ENCODE results near the gene CAPZA1.

Gene CAPZA1

GRCh38 chr1:112708489-112708888 is 88.9 kb downstream of the CAPZA1 start:
- in situ Hi-C loops (cut with HindIII; ENCODE audit: low pct_unique_long_range_greater_than_20kb, low sequenced_read_pairs): no loop called here
- no peak for TF ChIP-seq JUND (IDR thresholded peaks at IDR 0.05; ENCODE audit: low read depth)
- no peak for DNase-seq (ENCODE audit: low read depth in 1 of 2, low spot score in 1 of 2)

GRCh38 chr1:112710159-112710558 is 90.5 kb downstream of the CAPZA1 start:
- in situ Hi-C loops (cut with HindIII; ENCODE audit: low pct_unique_long_range_greater_than_20kb, low sequenced_read_pairs): no loop called here

GRCh38 chr1:112710586-112710985 is 91.0 kb downstream of the CAPZA1 start:
- in situ Hi-C loops (cut with HindIII; ENCODE audit: low pct_unique_long_range_greater_than_20kb, low sequenced_read_pairs): no loop called here
- no peak for DNase-seq (ENCODE audit: low read depth in 1 of 2, low spot score in 1 of 2)
- TF ChIP-seq JUND (IDR thresholded peaks at IDR 0.05; ENCODE audit: low read depth): no peak

More at GRCh38 chr1:112710159-112710558, 90.5 kb downstream of the CAPZA1 start:
- no peak for TF ChIP-seq JUND (IDR thresholded peaks at IDR 0.05; ENCODE audit: low read depth)
- DNase-seq (ENCODE audit: low read depth in 1 of 2, low spot score in 1 of 2): no peak

GRCh38 chr1:112711041-112711440 is 91.4 kb downstream of the CAPZA1 start:
- no peak for DNase-seq (ENCODE audit: low read depth in 1 of 2, low spot score in 1 of 2)
- in situ Hi-C loops (cut with HindIII; ENCODE audit: low pct_unique_long_range_greater_than_20kb, low sequenced_read_pairs): no loop called here
- no peak for TF ChIP-seq JUND (IDR thresholded peaks at IDR 0.05; ENCODE audit: low read depth)

- in situ Hi-C loops (cut with HindIII; ENCODE audit: low pct_unique_long_range_greater_than_20kb, low sequenced_read_pairs): no loop called here
- no peak for DNase-seq (ENCODE audit: low read depth in 1 of 2, low spot score in 1 of 2)
- TF ChIP-seq JUND (IDR thresholded peaks at IDR 0.05; ENCODE audit: low read depth): no peak
Observed at GRCh38 chr1:112711670-112712069, 92.0 kb downstream of the CAPZA1 start.

GRCh38 chr1:112712191-112712590 is 92.6 kb downstream of the CAPZA1 start:
- no peak for DNase-seq (ENCODE audit: low read depth in 1 of 2, low spot score in 1 of 2)
- no peak for TF ChIP-seq JUND (IDR thresholded peaks at IDR 0.05; ENCODE audit: low read depth)
- in situ Hi-C loops (cut with HindIII; ENCODE audit: low pct_unique_long_range_greater_than_20kb, low sequenced_read_pairs): no loop called here

GRCh38 chr1:112712701-112713128 is 93.1 kb downstream of the CAPZA1 start:
- TF ChIP-seq JUND (IDR thresholded peaks at IDR 0.05; ENCODE audit: low read depth): no peak
- no peak for DNase-seq (ENCODE audit: low read depth in 1 of 2, low spot score in 1 of 2)
- in situ Hi-C loops (cut with HindIII; ENCODE audit: low pct_unique_long_range_greater_than_20kb, low sequenced_read_pairs): no loop called here

- no peak for TF ChIP-seq JUND (IDR thresholded peaks at IDR 0.05; ENCODE audit: low read depth)
- DNase-seq (ENCODE audit: low read depth in 1 of 2, low spot score in 1 of 2): peak in 1 of 2 experiments; percentile 87
- in situ Hi-C loops (cut with HindIII; ENCODE audit: low pct_unique_long_range_greater_than_20kb, low sequenced_read_pairs): no loop called here
Observed at GRCh38 chr1:112713466-112714312, 94.1 kb downstream of the CAPZA1 start.

GRCh38 chr1:112714313-112715263 is 95.0 kb downstream of the CAPZA1 start:
- no peak for TF ChIP-seq JUND (IDR thresholded peaks at IDR 0.05; ENCODE audit: low read depth)

GRCh38 chr1:112715264-112716053 is 95.8 kb downstream of the CAPZA1 start, which contains the start of gene PPM1J:
PPM1J (minus strand) TSS chr1:112715332; CDS start chr1:112715301, 31 bp downstream.
- in situ Hi-C loops (cut with HindIII; ENCODE audit: low pct_unique_long_range_greater_than_20kb, low sequenced_read_pairs): no loop called here
- no peak for TF ChIP-seq JUND (IDR thresholded peaks at IDR 0.05; ENCODE audit: low read depth)
- DNase-seq (ENCODE audit: low read depth in 1 of 2, low spot score in 1 of 2): peak; percentile 87 to 95

More at GRCh38 chr1:112714313-112715263, 95.0 kb downstream of the CAPZA1 start:
- in situ Hi-C loops (cut with HindIII; ENCODE audit: low pct_unique_long_range_greater_than_20kb, low sequenced_read_pairs): no loop called here
- DNase-seq (ENCODE audit: low read depth in 1 of 2, low spot score in 1 of 2): no peak

- peak; percentile 68 to 86 for DNase-seq (ENCODE audit: low read depth in 1 of 2, low spot score in 1 of 2)
- no peak for TF ChIP-seq JUND (IDR thresholded peaks at IDR 0.05; ENCODE audit: low read depth)
- in situ Hi-C loops (cut with HindIII; ENCODE audit: low pct_unique_long_range_greater_than_20kb, low sequenced_read_pairs): no loop called here
Observed at GRCh38 chr1:112716133-112716720, 96.6 kb downstream of the CAPZA1 start.
